ENCODE data around the gene EFNA3.

Gene EFNA3

GRCh38 chr1:155127967-155128754 is 49.5 kb downstream of the EFNA3 start:
- Histone ChIP-seq H2BK120ac (ENCODE audit: low read depth, low read length) (no peak overlapping the region), H4K8ac (ENCODE audit: low read length) (no peak overlapping the region), H3K23ac (ENCODE audit: low read length in 2 of 2) (peak overlapping the region in 1 of 2 experiments; percentile 48), H2AK5ac (ENCODE audit: low read length, severe bottlenecking) (no peak overlapping the region), H2BK5ac (ENCODE audit: low read depth, low read length, poor library complexity, severe bottlenecking) (no peak overlapping the region), H4K91ac (ENCODE audit: low read length) (no peak overlapping the region), H3K4me3 (ENCODE audit: insufficient read depth in 1 of 2, low read depth in 1 of 2, low read length in 2 of 2) (peak overlapping the region; percentile 47 to 49), H2AFZ (ENCODE audit: low read depth, low read length) (peak overlapping the region; percentile 10), H3K4me2 (ENCODE audit: low read length, poor library complexity, severe bottlenecking) (peak overlapping the region; percentile 79), H2BK15ac (ENCODE audit: low read depth, poor library complexity, severe bottlenecking) (peak overlapping the region; percentile 44), H3K36me3 (ENCODE audit: control insufficient read depth in 1 of 2, insufficient read depth in 2 of 2, low read depth in 1 of 2, low read length in 2 of 2) (peaks cover 0 to 6% of the 10 kb centered on the region in 2 experiments), H3K9me3 (ENCODE audit: control insufficient read depth, low read length) (no peaks in the 10 kb centered on the region), H3K9ac (ENCODE audit: low read length) (peak overlapping the region; percentile 48), H3K27me3 (ENCODE audit: control insufficient read depth in 1 of 2, insufficient read depth in 1 of 2, low read length in 2 of 2) (peaks cover 46 to 72% of the 10 kb centered on the region in 2 experiments), H2BK12ac (ENCODE audit: low read length in 2 of 2) (peak overlapping the region in 1 of 2 experiments; percentile 11), H3K4me1 (ENCODE audit: control insufficient read depth, insufficient read depth, low read depth, low read length) (peaks cover 51% of the 10 kb centered on the region), H3K14ac (ENCODE audit: low read length in 2 of 2) (no peak overlapping the region), H3K79me1 (replicated peaks; ENCODE audit: low read length, poor library complexity, severe bottlenecking) (no peaks in the 10 kb centered on the region), H3K18ac (ENCODE audit: low read depth in 1 of 2, low read length in 2 of 2) (peak overlapping the region in 1 of 2 experiments; percentile 28), H3K4ac (ENCODE audit: low read depth in 1 of 2, low read length in 2 of 2) (peak overlapping the region in 1 of 2 experiments; percentile 3), H3K27ac (ENCODE audit: low read length, poor library complexity, severe bottlenecking) (no peak overlapping the region)
- DNase-seq = no peak
- WGBS = 6% methylated on average over 17 of the region's 17 CpGs

GRCh38 chr1:155128755-155129473 is 50.3 kb downstream of the EFNA3 start:
- Histone ChIP-seq H2AFZ (ENCODE audit: low read depth, low read length) (no peak overlapping the region), H4K8ac (ENCODE audit: low read length) (no peak overlapping the region), H3K79me1 (replicated peaks; ENCODE audit: low read length, poor library complexity, severe bottlenecking) (no peaks in the 10 kb centered on the region), H3K27ac (ENCODE audit: low read length, poor library complexity, severe bottlenecking) (no peak overlapping the region), H3K9me3 (ENCODE audit: control insufficient read depth, low read length) (no peaks in the 10 kb centered on the region), H2BK15ac (ENCODE audit: low read depth, poor library complexity, severe bottlenecking) (no peak overlapping the region), H3K27me3 (ENCODE audit: control insufficient read depth in 1 of 2, insufficient read depth in 1 of 2, low read length in 2 of 2) (peaks cover 46 to 66% of the 10 kb centered on the region in 2 experiments), H2AK5ac (ENCODE audit: low read length, severe bottlenecking) (no peak overlapping the region), H3K14ac (ENCODE audit: low read length in 2 of 2) (peak overlapping the region in 1 of 2 experiments; percentile 44), H3K18ac (ENCODE audit: low read depth in 1 of 2, low read length in 2 of 2) (peak overlapping the region in 1 of 2 experiments; percentile 46), H3K36me3 (ENCODE audit: control insufficient read depth in 1 of 2, insufficient read depth in 2 of 2, low read depth in 1 of 2, low read length in 2 of 2) (peaks cover 0 to 13% of the 10 kb centered on the region in 2 experiments), H3K4me1 (ENCODE audit: control insufficient read depth, insufficient read depth, low read depth, low read length) (peaks cover 51% of the 10 kb centered on the region), H3K4ac (ENCODE audit: low read depth in 1 of 2, low read length in 2 of 2) (no peak overlapping the region), H3K23ac (ENCODE audit: low read length in 2 of 2) (no peak overlapping the region), H3K4me3 (ENCODE audit: insufficient read depth in 1 of 2, low read depth in 1 of 2, low read length in 2 of 2) (no peak overlapping the region), H2BK120ac (ENCODE audit: low read depth, low read length) (no peak overlapping the region), H2BK12ac (ENCODE audit: low read length in 2 of 2) (peak overlapping the region in 1 of 2 experiments; percentile 29), H3K4me2 (ENCODE audit: low read length, poor library complexity, severe bottlenecking) (peak overlapping the region; percentile 79), H2BK5ac (ENCODE audit: low read depth, low read length, poor library complexity, severe bottlenecking) (no peak overlapping the region), H3K9ac (ENCODE audit: low read length) (no peak overlapping the region), H4K91ac (ENCODE audit: low read length) (no peak overlapping the region)
- DNase-seq = no peak
- 32% methylated on average over 10 of the region's 14 CpGs for WGBS

- Histone ChIP-seq H2AK5ac (ENCODE audit: low read length, severe bottlenecking) (no peak overlapping the region), H3K23ac (ENCODE audit: low read length in 2 of 2) (no peak overlapping the region), H2BK5ac (ENCODE audit: low read depth, low read length, poor library complexity, severe bottlenecking) (no peak overlapping the region), H3K79me1 (replicated peaks; ENCODE audit: low read length, poor library complexity, severe bottlenecking) (no peaks in the 10 kb centered on the region), H3K9me3 (ENCODE audit: control insufficient read depth, low read length) (no peaks in the 10 kb centered on the region), H4K8ac (ENCODE audit: low read length) (no peak overlapping the region), H3K27ac (ENCODE audit: low read length, poor library complexity, severe bottlenecking) (no peak overlapping the region), H3K9ac (ENCODE audit: low read length) (no peak overlapping the region), H3K27me3 (ENCODE audit: control insufficient read depth in 1 of 2, insufficient read depth in 1 of 2, low read length in 2 of 2) (peaks cover 35 to 53% of the 10 kb centered on the region in 2 experiments), H3K4me1 (ENCODE audit: control insufficient read depth, insufficient read depth, low read depth, low read length) (peaks cover 51% of the 10 kb centered on the region), H4K91ac (ENCODE audit: low read length) (no peak overlapping the region), H3K18ac (ENCODE audit: low read depth in 1 of 2, low read length in 2 of 2) (no peak overlapping the region), H2BK12ac (ENCODE audit: low read length in 2 of 2) (no peak overlapping the region), H2BK120ac (ENCODE audit: low read depth, low read length) (no peak overlapping the region), H3K4ac (ENCODE audit: low read depth in 1 of 2, low read length in 2 of 2) (no peak overlapping the region), H3K4me2 (ENCODE audit: low read length, poor library complexity, severe bottlenecking) (no peak overlapping the region), H3K36me3 (ENCODE audit: control insufficient read depth in 1 of 2, insufficient read depth in 2 of 2, low read depth in 1 of 2, low read length in 2 of 2) (peaks cover 0 to 16% of the 10 kb centered on the region in 2 experiments), H2BK15ac (ENCODE audit: low read depth, poor library complexity, severe bottlenecking) (peak overlapping the region; percentile 38), H3K14ac (ENCODE audit: low read length in 2 of 2) (no peak overlapping the region), H3K4me3 (ENCODE audit: insufficient read depth in 1 of 2, low read depth in 1 of 2, low read length in 2 of 2) (no peak overlapping the region), H2AFZ (ENCODE audit: low read depth, low read length) (no peak overlapping the region)
- DNase-seq = no peak
- WGBS = 50% methylated on average over 6 of the region's 6 CpGs
Measured at GRCh38 chr1:155130272-155131006, 51.8 kb downstream of the EFNA3 start.
